A549 treated with dexamethasone at 1 μM for 4 hours (cell line): Measurements from ENCODE around the gene ZNF235. TPM values are rescaled to one million over a fixed set of nuclear protein-coding genes. Genes with fewer than 3 reads are reported as not detected.

Experiments
- total RNA-seq: library from RNA; stranded (reverse); fragments of 200-300 nt; extraction: Qiagen RNA extraction; gene quantifications from 5 replicates; pipeline ENCODE4 v1.2.3, GENCODE V29; 2022

Gene ZNF235
- 2.8 to 3.4 TPM (median 3.0 TPM) in 5 replicates for total RNA-seq

DNA sequence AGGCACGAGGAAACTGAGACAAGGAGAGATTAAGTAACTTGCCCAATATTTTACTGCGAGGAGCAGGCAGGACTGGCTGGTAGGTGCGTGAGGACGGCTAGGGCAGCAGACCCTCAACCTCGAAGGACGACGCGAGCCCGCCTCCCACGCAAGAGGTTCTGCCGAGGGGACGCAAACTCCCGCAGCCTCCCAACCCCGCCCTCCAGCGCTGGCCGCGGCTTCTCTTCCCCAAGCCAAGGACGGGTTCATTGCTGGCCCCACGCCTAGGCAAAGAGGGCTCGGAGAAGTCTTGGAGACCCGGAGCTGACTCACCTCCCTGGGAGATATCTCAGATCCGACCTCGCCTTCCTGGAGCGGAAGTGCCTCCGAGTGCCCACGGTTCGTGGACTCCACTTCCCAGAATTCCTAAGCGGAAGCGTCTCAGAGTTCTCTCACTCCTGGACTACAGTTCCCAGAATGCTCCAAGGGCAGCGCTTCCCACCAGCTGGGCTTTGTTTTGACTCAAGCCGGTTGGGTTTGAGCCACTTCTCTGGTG, at the start of gene ZNF235:
ZNF235 (minus strand) TSS at position 367 of the 535 bp plus-strand sequence. CDS start 1,621 bp downstream, outside the sequence.

Other genes starting within 250 kb of the ZNF235 start
- 0.26 to 0.59 TPM (median 0.53 TPM) in 5 replicates for gene ZNF284, start 232.9 kb downstream of the ZNF235 start, total RNA-seq
- 7.4 to 10.9 TPM (median 8.5 TPM) in 5 replicates for gene ZNF224, start 210.7 kb downstream of the ZNF235 start, total RNA-seq
- gene ZNF225, start 191.6 kb downstream of the ZNF235 start, total RNA-seq = 2.6 to 3.6 TPM (median 3.1 TPM) in 5 replicates
- gene ZNF234, start 163.5 kb downstream of the ZNF235 start, total RNA-seq = 1.5 to 2.8 TPM (median 2.0 TPM) in 5 replicates
- 18.8 to 21.0 TPM (median 20.0 TPM) in 5 replicates for gene ZNF226, start 139.9 kb downstream of the ZNF235 start, total RNA-seq
- gene ZNF227, start 92.5 kb downstream of the ZNF235 start, total RNA-seq = 9.2 to 12.3 TPM (median 10.4 TPM) in 5 replicates
- gene ZNF233, start 45.1 kb downstream of the ZNF235 start, total RNA-seq = 0.43 to 0.63 TPM (median 0.55 TPM) in 5 replicates
- gene ZNF112, start 51.7 kb upstream of the ZNF235 start, total RNA-seq = 1.3 to 2.6 TPM (median 1.9 TPM) in 5 replicates
- 2.0 to 2.9 TPM (median 2.3 TPM) in 5 replicates for gene ZNF285, start 96.6 kb upstream of the ZNF235 start, total RNA-seq
- 2.2 to 3.4 TPM (median 3.0 TPM) in 5 replicates for gene ZNF229, start 143.4 kb upstream of the ZNF235 start, total RNA-seq
- gene ZNF180, start 195.5 kb upstream of the ZNF235 start, total RNA-seq = 7.5 to 8.7 TPM (median 8.3 TPM) in 5 replicates
- 0.05 to 0.06 TPM (median 0.05 TPM) in 4 of 5 replicates, not detected in the other for gene CEACAM20, start 224.7 kb upstream of the ZNF235 start, total RNA-seq